ENCODE data around the gene STRC. TPM values are rescaled to one million over a fixed set of nuclear protein-coding genes. Genes with fewer than 3 reads are reported as not detected.

STRC gene
- 0.09 and 0.30 TPM in 2 replicates for total RNA-seq

DNA sequence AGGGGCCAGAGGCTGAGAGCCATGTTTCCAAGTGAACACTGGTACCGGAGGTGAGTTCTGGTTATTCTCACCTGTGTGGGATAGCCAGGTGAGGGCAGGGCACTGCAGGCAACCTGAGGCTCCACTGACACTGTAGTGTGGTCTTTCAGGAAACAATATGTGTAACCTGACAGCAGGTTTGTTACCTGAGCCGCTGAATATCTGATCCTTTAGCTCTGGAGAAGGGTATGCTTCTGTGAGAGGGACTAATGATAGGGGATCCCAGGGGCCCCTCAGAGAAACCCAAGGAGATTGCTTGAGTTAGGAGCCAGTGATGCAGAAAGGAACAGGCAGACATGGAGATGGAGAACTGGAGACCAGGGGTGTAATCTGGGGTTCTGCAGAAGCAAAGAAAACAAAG is at the start of gene STRC:
TSS of gene STRC (minus strand) at position 101 of the 400 bp plus-strand sequence. CDS start at position 23, 78 bp downstream.

DNA sequence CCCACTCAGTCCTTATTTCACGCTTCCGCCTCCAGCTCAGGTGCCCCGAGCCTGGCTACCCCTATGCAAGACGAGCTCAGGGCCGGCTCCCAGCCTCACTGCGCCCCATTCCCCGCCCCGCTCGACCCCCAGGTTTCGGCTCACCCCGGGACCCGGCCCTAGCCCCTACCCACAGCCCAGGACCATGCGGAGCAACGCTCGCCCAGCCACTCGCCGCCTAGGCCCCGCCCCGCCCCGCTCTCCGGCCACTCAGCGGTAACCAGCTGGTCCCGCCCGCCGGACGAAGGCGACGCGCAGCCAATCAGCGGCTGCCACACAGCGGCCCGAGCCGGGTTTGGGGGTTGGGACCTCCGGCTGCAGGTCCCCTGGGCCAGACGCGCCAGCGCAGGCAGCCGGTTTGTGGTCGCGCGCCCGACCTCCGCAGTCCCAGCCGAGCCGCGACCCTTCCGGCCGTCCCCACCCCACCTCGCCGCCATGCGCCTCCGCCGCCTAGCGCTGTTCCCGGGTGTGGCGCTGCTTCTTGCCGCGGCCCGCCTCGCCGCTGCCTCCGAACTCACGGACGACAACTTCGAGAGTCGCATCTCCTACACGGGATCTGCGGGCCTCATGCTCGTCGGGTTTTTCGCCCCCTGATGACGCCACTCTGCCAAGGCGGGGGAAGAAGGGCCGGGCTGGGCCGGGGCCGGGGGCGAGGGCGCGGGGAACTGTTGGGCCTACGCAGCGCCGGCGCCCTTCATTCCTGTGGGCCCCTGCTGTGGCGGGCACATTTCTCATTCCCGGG is 30.2 kb upstream of the STRC start, which contains the start of gene CATSPER2:
TSS of gene CATSPER2 (minus strand) at position 196 of the 781 bp plus-strand sequence. CDS start 783 bp downstream, outside the sequence.

DNA sequence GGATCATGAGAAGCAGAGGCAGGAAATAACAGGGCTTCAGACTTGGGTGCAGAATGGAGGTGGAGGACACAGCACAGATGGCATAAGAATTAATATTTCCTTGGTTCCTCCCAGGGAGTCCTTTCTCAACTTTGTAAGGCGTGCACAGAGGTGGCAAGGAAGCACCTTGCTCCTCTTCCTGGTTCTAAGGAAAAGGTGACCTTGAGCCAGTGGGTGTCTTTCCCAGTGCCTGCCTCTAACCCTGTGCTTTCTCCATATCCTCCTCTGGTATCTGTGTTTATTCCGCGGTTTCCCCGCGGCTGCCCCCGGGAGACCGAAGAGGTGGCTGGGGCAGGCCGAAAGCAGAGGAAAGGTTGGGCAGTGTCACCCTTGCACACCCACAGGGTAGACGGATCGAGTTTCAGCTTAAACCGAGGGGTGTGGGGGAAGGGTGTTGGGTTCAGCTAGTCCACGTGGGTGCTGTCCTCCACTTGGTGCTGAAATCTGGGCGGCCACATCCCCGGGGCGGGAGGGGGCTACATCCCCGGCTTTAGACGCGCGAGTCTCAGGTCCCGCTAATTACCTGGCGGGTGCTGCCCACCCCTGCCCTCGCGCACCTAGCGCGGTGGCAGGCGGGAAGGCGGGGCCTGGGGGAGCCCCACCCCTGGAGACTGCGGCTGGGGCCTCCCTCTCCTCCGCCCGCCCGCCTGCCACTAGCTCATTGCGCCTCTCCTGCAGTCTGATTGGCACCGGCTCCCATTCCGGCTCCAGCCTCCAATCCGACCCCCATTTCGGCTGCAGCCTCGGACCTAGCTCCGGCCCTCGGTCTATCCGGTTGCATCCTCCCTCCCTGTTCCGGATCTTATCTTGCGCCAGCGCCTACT is 25.0 kb downstream of the STRC start, which contains the start of gene CKMT1B:
TSS of gene CKMT1B (plus strand) at position 700 of the 863 bp plus-strand sequence. CDS start 192 bp downstream, outside the sequence.

DNA sequence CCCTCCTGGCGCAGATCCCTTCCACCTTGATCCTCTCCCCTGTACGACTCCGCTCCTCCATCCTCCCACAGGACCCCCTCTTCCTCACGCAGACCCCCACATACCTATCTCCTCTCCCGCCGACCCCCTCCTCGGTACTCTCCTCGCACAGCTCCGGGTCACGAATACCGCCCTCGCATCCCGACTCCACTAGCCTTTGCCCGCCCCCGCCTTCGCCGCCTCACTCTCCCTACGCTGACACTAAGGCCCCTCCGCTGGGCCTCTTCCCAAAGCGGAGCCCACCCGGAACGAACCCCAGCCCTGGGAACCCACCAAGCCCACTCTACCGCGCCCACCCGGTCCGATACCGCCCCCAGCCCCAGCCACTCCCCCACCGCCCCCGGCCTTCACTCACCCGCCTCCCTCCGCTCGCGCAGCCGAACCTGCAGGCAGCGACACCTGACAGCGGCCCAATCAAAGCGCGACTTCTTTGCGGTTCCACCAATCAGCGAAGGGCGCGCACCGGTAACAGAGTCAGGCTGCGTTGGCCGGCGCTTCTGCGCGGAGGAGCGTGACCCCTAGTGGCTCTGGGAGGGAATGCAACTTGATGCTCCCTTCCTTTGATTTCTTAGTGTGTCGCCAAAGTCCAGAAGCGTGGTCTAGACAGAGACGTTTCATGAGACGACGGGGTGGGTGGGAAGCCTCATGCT is 28.7 kb downstream of the STRC start, which contains the start of gene PPIP5K1:
TSS of gene PPIP5K1 (minus strand) at position 431 of the 689 bp plus-strand sequence. CDS start 5,704 bp downstream, outside the sequence.

Other genes with a start within 250 kb of the STRC start
- 18.1 and 22.4 TPM in 2 replicates for gene ZSCAN29, start 247.8 kb downstream of the STRC start, total RNA-seq
- 9.8 and 14.2 TPM in 2 replicates for gene TUBGCP4, start 247.7 kb downstream of the STRC start, total RNA-seq
- gene TP53BP1, start 125.6 kb downstream of the STRC start, total RNA-seq = 106 and 141 TPM in 2 replicates
- 60.0 and 132 TPM in 2 replicates for gene MAP1A, start 101.2 kb downstream of the STRC start, total RNA-seq
- gene PPIP5K1, start 28.6 kb downstream of the STRC start, total RNA-seq = 20.8 and 81.9 TPM in 2 replicates
- gene CKMT1B, start 24.8 kb downstream of the STRC start, total RNA-seq = not detected in 2 replicates
- gene CATSPER2, start 30.0 kb upstream of the STRC start, total RNA-seq = 0.89 and 9.6 TPM in 2 replicates
- gene CKMT1A, start 75.1 kb upstream of the STRC start, total RNA-seq = not detected in 2 replicates
- gene PDIA3, start 127.6 kb upstream of the STRC start, total RNA-seq = 529 and 690 TPM in 2 replicates
- 1.7 and 2.7 TPM in 2 replicates for gene ELL3, start 158.2 kb upstream of the STRC start, total RNA-seq
- 844 and 1,099 TPM in 2 replicates for gene SERF2, start 173.5 kb upstream of the STRC start, total RNA-seq
- not detected in 2 replicates for gene SERINC4, start 181.4 kb upstream of the STRC start, total RNA-seq
- gene HYPK, start 181.8 kb upstream of the STRC start, total RNA-seq = 4.8 and 5.8 TPM in 2 replicates
- 27.9 and 31.5 TPM in 2 replicates for gene MFAP1, start 205.9 kb upstream of the STRC start, total RNA-seq
- 3.0 and 11.5 TPM in 2 replicates for gene WDR76, start 208.2 kb upstream of the STRC start, total RNA-seq

Measured in smooth muscle cell of the umbilical artery (primary cell).